AG04449 (cell line): ENCODE data around the gene GRIN2C.

Experiments
- CTCF ChIA-PET: fragments of 350-600 bp; formaldehyde crosslinking; extraction: SDS; loops from one replicate; lab custom pipeline; 2021; ENCODE audit warnings: antibody characterized with exemption; lab: Yijun Ruan, JAX
- POLR2A ChIA-PET: fragments of 400-600, 350-600 bp; formaldehyde crosslinking; extraction: SDS; loops from one replicate; lab custom pipeline; 2020; ENCODE audit warnings: antibody characterized with exemption, inconsistent platforms; lab: Yijun Ruan, JAX
- DNase-seq: peaks from one replicate; pipeline ENCODE4 v3.0.0-alpha.2; 2010; ENCODE audit warnings: low read depth, low spot score
- H3K4me3 ChIP-seq: 2 replicates; pipeline ENCODE4 v1.5.1; 2011; ENCODE audit warnings: low read depth, mild to moderate bottlenecking, control low read depth, low read length
- TF ChIP-seq, protein P1 (sequence below): IDR thresholded peaks from one replicate; pipeline ENCODE4 v1.5.1; 2011; ENCODE audit warnings: mild to moderate bottlenecking, moderate library complexity, low read length, control low read depth, inconsistent platforms; ENCODE audit not compliant: insufficient read depth; ENCODE audit errors: missing control alignments

Gene GRIN2C

DNA sequence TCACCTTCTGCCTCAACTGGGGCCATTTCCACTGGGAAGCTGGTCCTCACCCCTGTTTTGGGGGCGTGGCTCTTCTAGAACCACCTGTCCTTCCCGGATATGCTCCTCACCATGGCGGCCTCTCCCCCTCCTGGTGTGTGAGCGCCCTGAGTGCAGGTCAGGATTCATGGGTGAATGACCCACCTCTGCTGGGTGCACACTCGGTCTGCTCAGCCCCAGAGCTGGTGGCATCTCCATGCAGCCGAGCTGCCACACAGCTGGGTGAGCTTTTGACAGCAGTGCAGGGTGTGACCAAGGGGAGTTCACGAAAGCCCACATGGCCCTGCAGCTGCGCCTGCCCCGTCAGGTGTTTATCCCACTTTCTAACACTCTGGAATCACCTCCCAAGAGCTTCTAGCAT lies 27.3 kb downstream of the GRIN2C start:
- no peak for DNase-seq
- TF ChIP-seq, protein P1, sequence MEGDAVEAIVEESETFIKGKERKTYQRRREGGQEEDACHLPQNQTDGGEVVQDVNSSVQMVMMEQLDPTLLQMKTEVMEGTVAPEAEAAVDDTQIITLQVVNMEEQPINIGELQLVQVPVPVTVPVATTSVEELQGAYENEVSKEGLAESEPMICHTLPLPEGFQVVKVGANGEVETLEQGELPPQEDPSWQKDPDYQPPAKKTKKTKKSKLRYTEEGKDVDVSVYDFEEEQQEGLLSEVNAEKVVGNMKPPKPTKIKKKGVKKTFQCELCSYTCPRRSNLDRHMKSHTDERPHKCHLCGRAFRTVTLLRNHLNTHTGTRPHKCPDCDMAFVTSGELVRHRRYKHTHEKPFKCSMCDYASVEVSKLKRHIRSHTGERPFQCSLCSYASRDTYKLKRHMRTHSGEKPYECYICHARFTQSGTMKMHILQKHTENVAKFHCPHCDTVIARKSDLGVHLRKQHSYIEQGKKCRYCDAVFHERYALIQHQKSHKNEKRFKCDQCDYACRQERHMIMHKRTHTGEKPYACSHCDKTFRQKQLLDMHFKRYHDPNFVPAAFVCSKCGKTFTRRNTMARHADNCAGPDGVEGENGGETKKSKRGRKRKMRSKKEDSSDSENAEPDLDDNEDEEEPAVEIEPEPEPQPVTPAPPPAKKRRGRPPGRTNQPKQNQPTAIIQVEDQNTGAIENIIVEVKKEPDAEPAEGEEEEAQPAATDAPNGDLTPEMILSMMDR = no peak
- H3K4me3 ChIP-seq = no peak overlapping the region
- POLR2A ChIA-PET = no interaction called here
- CTCF ChIA-PET = interaction anchor here (1.2 to 4.3 kb wide), 4 partner anchors 12 to 87 kb away, joined by 4 to 35 read pairs (median 22); no protein-coding TSS in a partner anchor

DNA sequence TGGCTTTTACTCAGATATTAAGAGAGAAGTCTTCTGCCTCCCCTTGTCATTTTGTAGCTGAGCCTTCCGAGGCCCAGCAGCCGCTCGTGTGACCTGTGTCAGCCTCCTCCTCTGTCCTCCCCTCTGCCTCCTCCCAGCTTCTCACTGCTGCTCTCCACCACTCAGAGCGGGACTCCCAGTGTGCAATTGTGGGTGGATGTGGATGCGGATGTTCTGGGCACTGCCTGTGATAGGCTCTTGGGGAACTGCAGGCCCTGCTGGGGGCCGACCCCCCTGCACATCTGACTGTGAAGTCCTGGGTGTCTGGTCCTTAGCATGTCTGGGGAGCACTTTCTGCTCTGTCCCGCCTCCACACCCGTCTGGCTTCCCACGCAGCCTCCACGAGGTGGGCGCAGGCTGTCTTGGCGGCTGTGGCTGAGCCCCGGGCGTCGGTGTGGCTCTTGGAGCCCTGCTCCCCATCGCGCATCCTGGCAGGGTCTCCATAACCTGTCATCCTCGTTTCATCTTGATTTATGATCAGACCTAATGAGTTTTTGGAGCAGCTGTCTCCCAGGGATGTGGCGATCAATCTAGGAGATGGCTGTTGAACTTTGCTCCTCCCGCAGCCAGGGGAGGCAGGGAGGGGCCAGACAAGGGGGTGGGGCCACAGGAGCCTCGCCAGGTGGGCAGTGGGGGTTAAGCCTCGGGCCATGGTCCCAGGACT lies 28.1 kb downstream of the GRIN2C start:
- POLR2A ChIA-PET = no interaction called here
- DNase-seq = no peak
- CTCF ChIA-PET = interaction anchor here (1.0 to 4.3 kb wide), 6 partner anchors 11 to 86 kb away, joined by 4 to 35 read pairs (median 12); no protein-coding TSS in a partner anchor
- TF ChIP-seq, protein P1 = no peak
- no peak overlapping the region for H3K4me3 ChIP-seq

DNA sequence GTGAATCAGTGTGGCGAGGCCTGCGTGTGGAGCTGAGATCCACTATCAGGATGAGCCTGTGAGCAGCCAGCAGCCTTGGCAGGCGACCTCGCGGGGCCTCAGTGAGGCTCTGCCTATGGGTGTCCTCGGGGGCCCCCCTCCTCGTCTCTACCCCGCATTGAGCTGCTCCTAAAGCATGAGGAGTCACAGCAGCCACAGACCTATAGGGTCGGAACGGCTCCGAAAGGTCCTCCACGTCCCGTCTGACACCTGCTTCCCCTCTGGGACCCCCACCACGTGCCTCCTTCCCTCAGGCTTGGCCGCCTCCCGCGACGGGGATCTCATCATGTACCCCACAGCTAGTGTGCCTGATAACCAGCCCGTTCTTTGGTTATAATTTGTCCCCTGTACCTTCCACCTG lies 28.8 kb downstream of the GRIN2C start:
- no peak overlapping the region for H3K4me3 ChIP-seq
- TF ChIP-seq, protein P1 = no peak
- ChIA-PET POLR2A (no interaction called here), CTCF (interaction anchor here (1.0 to 2.2 kb wide), 4 partner anchors 12 to 39 kb away, joined by 3 to 17 read pairs (median 6); no protein-coding TSS in a partner anchor)
- DNase-seq = no peak

DNA sequence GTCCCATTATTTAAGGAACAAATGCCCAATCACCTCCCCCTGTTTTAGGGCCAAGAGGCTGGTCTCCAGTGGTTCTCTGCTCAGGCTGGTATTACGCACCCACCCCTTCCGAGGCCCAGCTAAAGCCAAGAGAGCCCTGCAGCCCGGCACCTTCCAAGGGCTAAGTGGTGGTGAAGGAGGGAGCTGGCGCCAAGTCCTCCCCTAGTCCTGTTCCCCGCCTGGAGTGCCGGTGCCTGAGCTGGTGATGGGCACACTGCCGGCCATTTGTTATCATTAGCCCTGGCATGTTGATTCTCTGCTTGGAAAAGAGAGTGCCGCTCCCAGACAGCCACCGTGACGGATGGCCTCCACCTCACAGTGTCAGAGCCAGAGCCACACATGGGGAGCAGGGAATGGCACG lies 31.9 kb downstream of the GRIN2C start:
- TF ChIP-seq, protein P1 = no peak
- H3K4me3 ChIP-seq = no peak overlapping the region
- no peak for DNase-seq
- POLR2A ChIA-PET = no interaction called here
- CTCF ChIA-PET = interaction anchor here (1.5 to 1.8 kb wide), 4 partner anchors 9 to 130 kb away, joined by 3 to 6 read pairs (median 4); no protein-coding TSS in a partner anchor

DNA sequence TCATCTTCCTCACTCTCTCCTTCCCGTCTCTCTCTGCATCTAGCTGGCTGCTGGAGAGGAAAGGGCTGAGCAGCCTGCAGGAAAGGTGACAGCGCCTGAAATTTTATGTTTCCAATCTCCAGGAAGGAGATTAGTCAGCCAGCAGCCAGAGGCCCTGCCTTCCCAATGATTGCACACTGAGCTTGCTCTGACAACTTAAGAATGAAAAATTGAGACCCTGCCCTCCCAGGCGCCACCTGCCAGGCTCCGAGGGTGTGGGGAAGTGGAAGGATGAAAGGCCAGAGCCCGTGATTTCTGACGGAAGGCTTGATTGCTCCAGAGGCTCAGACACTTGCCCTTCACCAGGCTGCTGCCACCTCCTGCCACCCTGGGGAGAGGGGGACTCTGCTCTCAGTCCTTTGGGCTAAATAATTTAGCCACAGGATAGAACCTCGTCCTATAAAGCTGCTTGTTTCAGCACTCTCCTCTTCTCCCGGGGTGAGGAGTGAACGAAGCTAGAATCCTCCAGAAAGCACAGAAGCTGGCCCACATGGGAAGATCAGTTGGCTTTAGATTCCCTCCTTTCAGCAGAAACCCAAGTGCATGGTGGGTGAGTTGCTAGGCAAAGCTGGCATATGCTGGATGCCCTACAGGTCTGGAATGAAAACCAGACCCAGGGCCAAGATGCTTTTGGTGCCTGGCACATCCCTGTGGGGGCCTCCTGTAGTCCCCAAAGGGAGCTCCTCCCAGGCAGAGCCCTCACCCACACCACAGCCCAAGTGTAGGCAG lies 33.5 kb downstream of the GRIN2C start:
- TF ChIP-seq, protein P1 = no peak
- DNase-seq = no peak
- no peak overlapping the region for H3K4me3 ChIP-seq
- ChIA-PET CTCF (interaction anchor here (0.6 to 1.5 kb wide), 4 partner anchors 12 to 132 kb away, joined by 3 to 5 read pairs (median 4); no protein-coding TSS in a partner anchor), POLR2A (no interaction called here)

DNA sequence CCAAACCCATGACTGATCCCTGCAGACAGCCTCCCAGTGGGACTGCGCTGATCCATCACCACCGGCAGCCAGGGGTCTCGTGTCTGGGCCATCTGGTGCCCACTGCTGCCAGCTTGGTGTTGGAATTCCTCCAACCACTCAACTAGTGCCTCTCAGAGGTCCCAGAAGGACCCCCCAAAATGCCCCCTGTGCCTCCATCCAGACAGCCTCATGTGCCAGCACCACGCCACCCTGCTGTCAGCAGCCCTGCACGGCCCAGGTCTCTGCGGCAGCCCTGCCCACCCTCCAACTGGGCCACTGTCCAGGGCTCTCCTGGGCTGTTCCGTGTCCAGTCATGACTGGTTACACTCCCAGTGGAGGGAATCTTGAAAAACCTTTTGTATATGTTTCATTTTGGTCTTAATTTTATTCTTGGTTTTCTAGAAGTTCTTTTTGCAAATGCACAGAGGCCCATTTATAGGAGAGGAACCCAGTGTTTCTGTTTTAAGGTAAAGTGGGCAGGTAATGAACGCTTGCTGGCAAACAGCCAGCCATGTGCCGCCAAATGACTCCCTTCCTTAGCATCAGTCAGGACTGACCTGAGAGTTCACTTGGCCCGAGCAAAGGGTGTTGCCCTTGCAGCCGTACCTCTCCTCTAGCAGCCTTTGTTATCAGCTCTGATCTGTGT lies 34.6 kb downstream of the GRIN2C start:
- TF ChIP-seq, protein P1 = no peak
- POLR2A ChIA-PET = no interaction called here
- CTCF ChIA-PET = interaction anchor here (1.1 kb wide), 1 partner anchor 80 kb away, joined by 4 read pairs; no protein-coding TSS in a partner anchor
- no peak overlapping the region for H3K4me3 ChIP-seq
- no peak for DNase-seq
